NB4 (cell line): ENCODE results near the gene RAB15.

Experiments used
- DNase-seq: peaks from one replicate; pipeline ENCODE4 v3.0.0; 2010; ENCODE audit warnings: low read depth
- H3K4me3 ChIP-seq: one replicate; pipeline ENCODE4 v1.5.1; 2011; ENCODE audit warnings: mild to moderate bottlenecking, low read depth, low read length, moderate library complexity
- MYC ChIP-seq: IDR thresholded peaks from 2 replicates; pipeline ENCODE4 v1.6.1; 2011; ENCODE audit warnings: low read depth, low read length
- POLR2A ChIP-seq: IDR thresholded peaks from 2 replicates; pipeline ENCODE4 v1.6.1; 2011; ENCODE audit warnings: mild to moderate bottlenecking; ENCODE audit not compliant: insufficient read length; ENCODE audit errors: extremely low read depth
- TF ChIP-seq, protein P1 (sequence below): IDR thresholded peaks from 2 replicates; pipeline ENCODE4 v1.6.1; 2011; ENCODE audit warnings: low read depth, low read length
- TF ChIP-seq, protein P2 (sequence below): IDR thresholded peaks from one replicate; pipeline ENCODE4 v1.5.1; 2012; ENCODE audit warnings: low read depth, low read length

RAB15 gene

GRCh38 chr14:64952598-64953309 lies 19.4 kb downstream of the RAB15 start:
- peak; percentile 51 for DNase-seq
- H3K4me3 ChIP-seq = no peak overlapping the region
- TF ChIP-seq, protein P1, sequence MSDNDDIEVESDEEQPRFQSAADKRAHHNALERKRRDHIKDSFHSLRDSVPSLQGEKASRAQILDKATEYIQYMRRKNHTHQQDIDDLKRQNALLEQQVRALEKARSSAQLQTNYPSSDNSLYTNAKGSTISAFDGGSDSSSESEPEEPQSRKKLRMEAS = no peak
- TF ChIP-seq, protein P2, sequence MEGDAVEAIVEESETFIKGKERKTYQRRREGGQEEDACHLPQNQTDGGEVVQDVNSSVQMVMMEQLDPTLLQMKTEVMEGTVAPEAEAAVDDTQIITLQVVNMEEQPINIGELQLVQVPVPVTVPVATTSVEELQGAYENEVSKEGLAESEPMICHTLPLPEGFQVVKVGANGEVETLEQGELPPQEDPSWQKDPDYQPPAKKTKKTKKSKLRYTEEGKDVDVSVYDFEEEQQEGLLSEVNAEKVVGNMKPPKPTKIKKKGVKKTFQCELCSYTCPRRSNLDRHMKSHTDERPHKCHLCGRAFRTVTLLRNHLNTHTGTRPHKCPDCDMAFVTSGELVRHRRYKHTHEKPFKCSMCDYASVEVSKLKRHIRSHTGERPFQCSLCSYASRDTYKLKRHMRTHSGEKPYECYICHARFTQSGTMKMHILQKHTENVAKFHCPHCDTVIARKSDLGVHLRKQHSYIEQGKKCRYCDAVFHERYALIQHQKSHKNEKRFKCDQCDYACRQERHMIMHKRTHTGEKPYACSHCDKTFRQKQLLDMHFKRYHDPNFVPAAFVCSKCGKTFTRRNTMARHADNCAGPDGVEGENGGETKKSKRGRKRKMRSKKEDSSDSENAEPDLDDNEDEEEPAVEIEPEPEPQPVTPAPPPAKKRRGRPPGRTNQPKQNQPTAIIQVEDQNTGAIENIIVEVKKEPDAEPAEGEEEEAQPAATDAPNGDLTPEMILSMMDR = peak; percentile 23

GRCh38 chr14:64951724-64952123 lies 20.4 kb downstream of the RAB15 start:
- TF ChIP-seq POLR2A = no peak

GRCh38 chr14:64951291-64951690 lies 20.8 kb downstream of the RAB15 start:
- no peak overlapping the region for H3K4me3 ChIP-seq
- TF ChIP-seq POLR2A (no peak), MYC (no peak)
- TF ChIP-seq, protein P1 = no peak
- TF ChIP-seq, protein P2 = no peak
- DNase-seq = no peak

More at GRCh38 chr14:64951724-64952123, 20.4 kb downstream of the RAB15 start:
- no peak for DNase-seq
- no peak overlapping the region for H3K4me3 ChIP-seq

DNA sequence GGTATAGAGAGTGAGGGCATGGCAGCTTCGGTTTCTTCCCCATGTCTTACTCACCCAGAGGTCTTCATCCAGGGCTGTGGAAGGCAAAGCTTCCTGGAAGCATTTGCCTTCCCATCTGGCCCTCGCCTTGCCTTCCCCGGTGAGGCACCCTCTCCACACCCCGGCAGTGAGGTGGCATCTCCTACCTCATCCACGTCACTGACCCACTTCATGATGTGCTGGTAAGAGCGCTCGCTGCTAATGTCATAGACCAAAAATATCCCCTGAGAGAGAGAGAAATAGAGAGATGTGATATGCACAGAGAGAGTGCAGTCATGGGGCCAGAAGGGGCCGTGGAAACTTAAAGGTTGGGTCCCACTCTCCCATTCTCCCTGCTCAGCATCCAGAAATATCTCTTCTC lies 21.2 kb downstream of the RAB15 start:
- DNase-seq = no peak
- H3K4me3 ChIP-seq = no peak overlapping the region
- TF ChIP-seq, protein P2 = no peak
- TF ChIP-seq, protein P1 = no peak
- TF ChIP-seq POLR2A (no peak), MYC (no peak)

DNA sequence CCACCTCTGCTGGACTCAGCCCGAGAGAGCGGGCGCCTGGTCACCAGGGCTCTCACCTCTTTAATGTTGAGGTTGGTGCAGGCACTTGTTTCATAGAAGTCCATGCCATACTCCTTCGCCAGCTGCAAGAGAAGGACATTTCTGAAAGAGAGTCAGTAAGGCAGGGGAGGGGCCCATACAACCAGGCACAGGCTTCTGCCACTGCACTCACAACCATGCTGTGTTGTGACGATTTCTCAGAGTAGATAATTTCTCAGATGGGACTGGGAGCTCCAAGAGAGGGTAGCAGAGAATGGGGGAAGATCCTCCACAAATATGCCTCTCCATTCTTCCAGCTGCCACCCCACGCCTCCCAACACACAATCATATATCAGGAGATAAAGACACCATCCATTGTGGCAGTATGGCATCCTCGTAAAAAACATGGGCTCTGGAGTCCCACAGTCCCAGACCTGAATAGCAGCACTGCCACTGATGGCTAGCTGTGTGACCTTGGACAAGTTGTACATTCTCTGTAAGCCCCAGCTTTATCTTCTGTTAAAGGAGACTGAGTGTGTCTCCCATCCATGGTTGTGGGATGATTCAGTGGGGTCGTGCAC lies 23.4 kb downstream of the RAB15 start:
- TF ChIP-seq MYC (no peak), POLR2A (no peak)
- TF ChIP-seq, protein P2 = no peak
- TF ChIP-seq, protein P1 = no peak
- no peak overlapping the region for H3K4me3 ChIP-seq
- DNase-seq = no peak

GRCh38 chr14:64947710-64948611 lies 24.2 kb downstream of the RAB15 start:
- TF ChIP-seq, protein P1 = no peak
- TF ChIP-seq, protein P2 = no peak
- TF ChIP-seq MYC = no peak
- TF ChIP-seq POLR2A = no peak
- H3K4me3 ChIP-seq = no peak overlapping the region
- DNase-seq = no peak
